HG02610 (cell line): ENCODE data around the gene EGF.

ENCODE experiments used
- ATAC-seq: cut with Tn5 transposase; IDR thresholded peaks from one replicate; pipeline ENCODE4 v1.9.1; 2021; ENCODE audit warnings: mild to moderate bottlenecking, moderate library complexity; ENCODE audit not compliant: unreplicated experiment

EGF gene

DNA sequence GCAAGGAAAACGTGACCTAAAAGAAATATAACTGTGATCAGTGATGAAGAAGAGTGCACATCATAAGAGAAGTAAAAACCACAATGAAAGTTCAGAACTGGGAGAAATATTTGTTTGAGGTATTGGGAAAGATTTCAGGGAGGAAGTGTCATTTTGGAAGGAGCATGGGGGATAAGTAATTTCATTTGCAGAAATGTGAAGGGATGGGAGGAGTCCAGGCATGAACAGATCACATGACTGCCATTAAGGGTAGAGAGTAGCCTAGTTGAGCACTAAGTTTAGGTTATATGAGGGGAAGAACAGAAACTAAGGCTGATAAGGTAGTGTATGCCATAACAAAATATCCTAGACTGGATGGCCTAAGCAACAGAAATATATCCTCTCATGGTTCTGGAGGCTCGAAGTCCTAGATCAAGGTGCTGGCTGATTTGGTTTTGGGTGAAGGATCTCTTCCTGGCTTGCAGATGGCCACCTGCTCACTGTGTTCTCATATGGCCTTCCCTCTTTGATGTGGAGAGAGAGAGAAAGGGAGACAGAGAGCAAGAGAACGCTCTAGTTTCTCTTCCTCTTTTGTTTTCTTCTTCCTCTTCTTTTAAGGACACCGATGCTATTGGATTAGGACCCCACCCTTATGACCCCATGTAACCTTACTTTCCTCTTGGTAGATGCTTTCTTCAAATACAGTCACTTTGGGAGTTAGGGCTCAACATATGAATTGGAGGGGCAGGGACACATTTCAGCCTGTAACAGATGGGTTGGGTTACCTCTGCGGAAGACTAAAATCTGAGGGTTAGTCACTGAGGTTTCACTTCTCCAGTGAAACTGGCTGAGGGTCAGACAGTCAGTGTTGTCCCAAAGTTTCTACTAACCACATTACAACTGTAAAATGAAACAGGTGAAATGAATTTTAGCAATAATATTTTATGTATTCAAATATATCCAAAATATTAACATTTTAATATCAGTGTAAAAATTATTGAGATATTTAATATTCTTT is 77.9 kb downstream of the EGF start:
- peak; percentile 85 for ATAC-seq

DNA sequence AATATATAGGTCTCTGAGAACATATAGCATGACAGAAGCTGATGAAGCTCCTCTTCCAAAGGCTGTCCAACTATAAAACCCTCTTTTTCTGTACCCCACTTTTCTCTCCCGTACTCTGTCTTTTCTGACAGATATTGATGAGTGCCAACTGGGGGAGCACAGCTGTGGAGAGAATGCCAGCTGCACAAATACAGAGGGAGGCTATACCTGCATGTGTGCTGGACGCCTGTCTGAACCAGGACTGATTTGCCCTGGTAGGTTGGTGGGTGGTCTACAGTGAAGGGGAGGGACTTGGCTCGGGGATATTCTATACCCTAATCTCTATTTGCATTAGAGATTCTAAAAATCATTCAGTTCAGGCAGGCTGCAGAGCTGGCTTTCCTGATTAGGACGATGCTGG is 80.4 kb downstream of the EGF start:
- ATAC-seq = no peak

DNA sequence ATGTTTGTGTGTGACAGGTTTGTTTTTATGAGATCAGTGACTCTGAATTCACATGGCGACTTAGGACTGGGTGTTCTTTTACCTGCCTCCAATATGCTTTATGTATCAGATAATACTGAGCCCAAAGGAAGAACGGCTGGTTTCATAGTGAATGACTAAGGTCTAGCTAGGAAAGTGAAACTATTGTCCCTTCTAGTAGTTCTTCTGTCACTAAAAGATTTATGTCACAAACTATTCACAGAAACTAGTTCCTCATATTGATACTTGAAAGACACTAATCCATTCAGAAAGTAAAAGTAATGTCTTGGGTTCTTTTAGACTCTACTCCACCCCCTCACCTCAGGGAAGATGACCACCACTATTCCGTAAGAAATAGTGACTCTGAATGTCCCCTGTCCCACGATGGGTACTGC is 81.7 kb downstream of the EGF start:
- peak; percentile 68 for ATAC-seq

DNA sequence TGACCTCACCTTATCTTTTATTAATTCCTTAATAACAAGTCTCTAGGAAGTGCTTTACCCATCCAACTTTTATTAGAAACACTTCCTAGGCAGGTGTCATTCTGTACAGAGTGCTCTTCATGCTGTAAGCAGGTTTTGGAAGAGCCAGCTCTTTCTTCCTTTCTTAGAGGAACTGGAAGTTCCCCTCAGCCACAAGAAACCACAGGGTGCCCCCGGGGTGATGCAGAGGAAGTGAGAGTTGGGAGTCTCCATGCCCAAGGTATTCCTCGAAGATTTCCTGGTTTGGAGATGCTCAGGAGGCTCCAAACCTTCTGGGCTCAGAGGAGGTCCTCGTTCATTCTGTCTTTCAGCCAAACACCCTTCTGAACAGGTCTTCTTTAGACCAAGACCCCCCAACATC is 83.8 kb downstream of the EGF start:
- no peak for ATAC-seq

DNA sequence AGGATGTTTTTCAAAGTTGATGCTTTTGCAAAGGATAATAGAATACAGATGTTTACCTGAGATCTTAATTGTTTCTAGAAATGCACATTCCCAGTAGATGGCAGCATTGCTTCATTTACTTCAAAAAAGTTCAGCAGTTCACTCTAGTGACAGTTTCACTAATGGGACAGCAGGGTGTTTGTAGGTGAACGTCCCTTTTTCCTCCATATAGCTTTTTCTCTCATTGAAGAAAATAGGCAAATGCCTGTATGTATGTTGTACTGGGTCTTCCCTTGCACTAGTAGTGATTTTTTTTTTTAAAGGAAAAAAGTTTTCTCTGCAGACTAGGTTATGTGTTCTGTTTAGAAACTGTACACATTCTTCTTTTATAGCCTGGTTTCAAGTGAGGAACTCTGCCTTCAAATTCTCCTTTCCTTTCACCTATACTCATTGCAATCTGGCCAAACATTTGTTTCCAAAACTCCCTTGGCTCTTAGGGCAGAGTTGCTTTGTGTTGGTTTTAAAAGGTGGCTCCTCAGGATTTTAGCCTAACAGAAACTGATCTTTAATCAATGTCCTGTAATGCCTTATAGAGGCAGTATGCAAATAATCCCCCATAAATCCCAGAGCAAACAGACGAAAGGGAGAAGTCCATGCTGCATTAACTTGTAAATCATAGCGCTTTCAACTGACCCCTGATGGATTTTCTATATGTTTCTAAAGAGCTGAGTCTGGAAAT is 86.3 kb downstream of the EGF start:
- peak; percentile 29 for ATAC-seq

DNA sequence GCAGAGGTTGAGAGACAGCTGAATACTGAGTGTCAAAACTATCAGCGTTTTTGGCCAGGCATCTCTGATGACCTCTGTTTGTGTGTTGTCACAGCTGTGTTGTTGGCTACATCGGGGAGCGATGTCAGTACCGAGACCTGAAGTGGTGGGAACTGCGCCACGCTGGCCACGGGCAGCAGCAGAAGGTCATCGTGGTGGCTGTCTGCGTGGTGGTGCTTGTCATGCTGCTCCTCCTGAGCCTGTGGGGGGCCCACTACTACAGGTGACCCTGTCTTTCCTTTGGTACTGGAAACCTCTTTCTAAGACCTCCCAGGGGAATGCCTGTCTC is 86.9 kb downstream of the EGF start:
- no peak for ATAC-seq

DNA sequence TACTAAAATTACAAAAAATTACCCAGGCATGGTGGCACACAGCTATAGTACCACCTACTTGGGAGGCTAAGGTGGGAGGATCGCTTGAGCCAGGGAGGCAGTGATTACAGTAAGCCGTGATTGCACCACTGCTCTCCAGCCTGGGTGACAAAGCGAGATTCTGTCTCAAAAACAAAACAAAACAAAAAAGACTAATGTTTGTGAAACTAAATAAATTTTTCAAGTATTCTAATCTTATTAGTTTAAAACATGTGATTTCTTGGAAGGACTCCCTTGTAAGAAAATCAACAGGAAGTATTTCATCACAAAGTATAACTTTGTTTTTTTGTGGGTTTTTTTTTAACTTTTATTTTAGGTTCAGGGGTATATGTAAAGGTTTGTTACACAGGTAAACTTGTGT is 89.6 kb downstream of the EGF start:
- ATAC-seq = no peak

DNA sequence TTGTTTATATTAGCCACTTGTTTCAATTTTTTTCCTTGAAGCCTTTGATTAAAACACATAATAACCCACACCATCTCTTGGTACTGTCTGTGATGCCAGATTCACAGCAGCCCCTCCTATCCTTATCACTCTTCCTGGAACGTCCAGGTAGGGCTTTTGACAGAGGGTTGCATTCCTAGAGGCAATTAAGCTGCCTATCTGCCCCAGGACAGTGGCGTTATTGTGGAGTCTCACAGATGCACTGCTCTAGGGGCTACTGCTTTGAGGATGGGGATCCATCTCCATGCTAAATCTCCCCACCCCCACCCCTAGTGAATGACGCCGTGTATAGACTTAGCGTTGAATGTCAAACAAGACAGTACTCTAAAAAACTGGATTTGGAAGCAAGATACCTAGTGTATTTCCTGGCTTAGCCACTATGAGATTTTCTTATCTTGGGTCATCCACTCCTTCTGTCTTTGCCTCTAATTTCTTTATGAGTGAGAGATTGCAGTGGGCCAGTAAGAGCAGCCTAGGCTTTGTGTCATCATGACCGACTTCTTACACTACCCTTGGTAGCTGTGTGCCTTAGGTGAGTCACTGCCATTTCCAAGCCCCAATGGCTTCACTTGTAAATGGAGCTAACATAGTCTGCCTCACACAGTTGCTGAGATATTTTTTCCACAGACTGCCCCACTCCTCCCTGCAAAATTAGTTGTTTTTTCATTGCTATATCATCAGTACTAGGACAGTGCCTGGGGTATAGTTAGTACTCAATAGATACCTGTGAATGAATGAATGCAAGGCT is 90.9 kb downstream of the EGF start:
- no peak for ATAC-seq

DNA sequence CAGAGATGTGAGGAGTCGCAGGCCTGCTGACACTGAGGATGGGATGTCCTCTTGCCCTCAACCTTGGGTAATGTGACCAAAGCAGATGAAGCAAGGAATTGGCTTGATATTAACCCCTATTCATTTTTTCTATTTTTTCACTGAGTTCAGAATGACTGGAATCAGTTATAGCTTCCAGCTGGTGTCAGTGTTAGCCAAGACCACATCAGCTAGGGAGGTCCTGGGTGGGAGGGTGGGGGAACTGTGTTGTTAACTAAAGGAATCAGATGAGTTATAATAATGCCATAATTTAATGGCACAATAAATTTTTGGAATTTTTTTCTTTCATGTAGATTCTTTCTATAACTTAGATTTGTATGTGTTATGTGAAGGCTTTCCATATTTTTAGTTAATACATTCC is 91.9 kb downstream of the EGF start:
- no peak for ATAC-seq

DNA sequence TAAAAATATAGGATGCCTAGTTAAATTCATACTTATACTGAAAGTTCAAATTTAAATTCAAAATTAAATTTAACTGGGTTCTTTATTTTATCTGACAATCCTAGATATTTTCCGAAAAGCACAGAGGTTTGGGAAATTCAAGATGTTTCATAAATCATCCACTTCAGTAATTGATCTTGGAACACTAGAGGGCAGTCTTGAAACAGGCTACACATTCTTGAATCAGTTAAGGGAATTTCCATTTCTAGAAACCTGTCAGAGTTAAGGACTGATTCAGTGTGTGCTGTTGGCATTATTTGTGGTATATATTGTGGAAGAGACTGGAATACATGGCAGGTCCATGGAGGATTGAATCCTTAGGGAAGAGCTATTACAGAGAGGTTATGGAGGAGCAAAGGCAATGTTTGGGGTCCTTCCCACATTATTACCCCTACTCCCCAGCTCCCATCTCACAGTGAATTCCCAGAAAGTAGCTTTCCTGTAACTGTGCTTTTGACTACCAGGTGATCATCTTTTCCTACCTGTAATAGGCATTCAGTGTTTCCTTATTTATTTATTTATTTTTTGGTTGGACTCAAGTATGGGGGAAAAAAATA is 92.9 kb downstream of the EGF start:
- ATAC-seq = peak; percentile 83

DNA sequence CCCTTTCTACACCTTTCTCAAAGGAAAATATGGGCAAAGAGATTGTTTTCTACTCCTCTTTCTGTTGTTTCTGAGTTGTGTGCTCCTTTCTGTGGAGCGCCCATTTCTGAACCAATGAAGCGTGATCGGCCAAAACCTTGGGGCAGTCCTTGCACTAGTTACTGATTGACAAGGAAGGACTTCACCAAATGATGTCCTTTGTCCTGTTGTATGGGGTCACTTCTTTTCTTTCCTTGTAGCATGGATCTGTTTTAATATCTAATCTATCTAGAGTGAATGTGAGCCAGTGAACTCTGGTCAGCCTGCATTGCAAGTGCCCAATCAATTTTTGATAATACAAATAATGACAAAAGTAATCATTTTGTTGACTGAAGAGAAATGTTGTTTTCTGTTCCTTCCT is 94.5 kb downstream of the EGF start:
- no peak for ATAC-seq

DNA sequence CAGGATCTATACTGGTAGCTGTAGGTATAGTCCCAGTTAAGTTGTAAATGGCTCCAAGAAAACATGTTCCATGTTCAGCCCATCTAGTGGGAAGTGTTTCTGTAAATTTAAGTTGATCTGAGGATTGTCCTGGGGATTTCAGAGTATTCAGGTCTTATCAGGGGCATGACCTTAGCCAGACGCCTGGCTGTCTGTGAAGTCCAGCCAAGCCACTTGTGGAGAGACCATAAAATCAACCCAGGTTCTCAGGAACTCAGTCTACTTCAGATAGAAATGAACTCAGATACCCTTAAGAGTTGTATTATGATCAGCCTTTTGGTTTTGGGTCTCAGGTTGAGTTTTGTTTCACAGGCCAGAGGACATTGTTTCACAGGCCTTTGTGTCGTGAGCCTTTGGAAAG is 95.9 kb downstream of the EGF start:
- no peak for ATAC-seq

DNA sequence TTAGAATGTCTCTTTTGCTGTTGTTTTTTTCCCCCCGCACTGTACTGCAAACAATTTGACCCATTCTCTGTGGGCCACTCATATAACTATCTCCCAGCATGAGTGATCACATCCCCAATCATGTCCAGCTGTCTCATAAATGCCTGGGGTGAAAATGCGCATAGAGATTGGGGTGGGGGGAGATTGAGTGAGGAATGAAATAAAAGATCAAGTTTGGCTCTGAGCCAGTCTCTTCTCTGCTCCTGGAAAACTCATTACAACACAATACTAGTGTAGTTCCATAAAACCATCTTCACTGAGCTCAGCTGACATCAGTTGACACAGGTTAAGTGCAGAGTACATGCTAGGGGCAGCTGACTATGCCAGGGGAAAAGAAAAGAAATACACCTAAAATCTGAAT is 96.9 kb downstream of the EGF start:
- ATAC-seq = no peak

DNA sequence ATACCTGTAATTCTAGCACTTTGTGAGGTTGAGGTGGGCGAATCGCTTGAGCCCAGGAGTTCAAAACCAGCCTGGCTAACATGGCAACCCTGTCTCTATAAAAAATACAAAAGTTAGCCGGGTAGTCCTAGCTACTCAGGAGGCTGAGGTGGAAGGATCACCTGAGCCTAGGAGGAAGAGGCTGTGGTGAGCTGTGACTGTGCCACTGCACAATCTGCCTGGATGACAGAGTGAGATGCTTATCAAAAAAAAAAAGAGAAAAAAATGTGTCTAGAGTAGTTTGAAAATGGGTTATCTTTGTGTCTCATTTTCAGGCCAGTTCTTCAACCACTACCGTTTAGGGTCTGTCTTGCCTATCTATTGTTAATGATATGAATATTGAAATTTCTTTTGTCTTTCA is 98.1 kb downstream of the EGF start:
- ATAC-seq = no peak

DNA sequence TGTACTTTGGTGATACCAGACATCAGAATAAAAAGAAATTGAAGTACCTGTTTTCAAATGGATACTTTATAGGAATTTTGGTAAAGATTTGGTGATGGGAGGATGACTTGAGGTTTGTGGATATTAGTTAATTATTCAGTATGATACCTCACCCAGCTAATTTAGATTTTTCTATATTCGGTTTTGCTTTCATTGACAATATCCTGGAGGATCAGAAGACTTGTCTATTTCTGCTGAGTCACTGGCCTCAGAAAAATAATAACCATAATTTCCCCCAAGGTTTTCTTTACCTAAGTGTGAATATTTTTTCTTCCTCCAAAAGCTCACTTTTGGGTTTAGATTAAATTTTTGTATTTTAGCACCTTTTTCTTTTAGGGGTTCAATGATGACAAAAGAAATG is 100.2 kb downstream of the EGF start:
- no peak for ATAC-seq

DNA sequence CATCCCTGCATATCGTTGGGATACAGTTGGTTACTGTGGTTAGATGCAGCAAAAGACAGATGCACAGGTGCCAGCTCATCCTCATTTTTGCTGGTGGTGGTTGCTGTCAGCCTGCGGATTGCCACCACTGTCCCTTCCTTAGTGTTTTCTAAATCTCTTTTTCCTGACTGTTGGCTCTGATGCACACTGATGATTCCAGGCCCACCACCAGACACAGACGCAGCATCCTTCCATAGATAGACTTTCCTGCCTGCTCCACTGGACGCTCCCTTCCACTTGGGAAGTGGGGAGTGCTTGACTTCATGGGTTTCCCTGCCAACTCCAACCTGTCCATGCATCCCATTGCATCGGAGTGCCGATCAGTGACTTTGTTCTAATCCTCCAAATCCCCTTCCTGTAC is 101.5 kb downstream of the EGF start:
- ATAC-seq = no peak

DNA sequence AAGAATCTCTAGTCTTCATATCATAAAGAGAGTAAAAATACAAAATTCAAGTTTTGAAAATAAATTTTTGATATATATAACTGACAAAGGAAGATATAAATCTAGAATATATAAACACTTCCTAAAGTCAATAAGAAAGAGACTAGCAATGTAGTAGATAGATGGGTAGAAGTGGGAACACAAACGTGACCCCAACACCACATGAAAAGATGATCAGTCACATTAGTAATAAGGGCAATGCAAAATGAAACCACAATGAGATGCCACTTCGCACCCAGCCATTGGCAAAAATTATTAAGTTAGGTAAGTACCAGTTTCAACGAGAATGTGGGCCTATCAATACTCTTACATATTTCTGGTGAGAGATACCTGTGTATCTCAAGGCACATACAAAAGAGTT is 106.5 kb downstream of the EGF start:
- no peak for ATAC-seq

DNA sequence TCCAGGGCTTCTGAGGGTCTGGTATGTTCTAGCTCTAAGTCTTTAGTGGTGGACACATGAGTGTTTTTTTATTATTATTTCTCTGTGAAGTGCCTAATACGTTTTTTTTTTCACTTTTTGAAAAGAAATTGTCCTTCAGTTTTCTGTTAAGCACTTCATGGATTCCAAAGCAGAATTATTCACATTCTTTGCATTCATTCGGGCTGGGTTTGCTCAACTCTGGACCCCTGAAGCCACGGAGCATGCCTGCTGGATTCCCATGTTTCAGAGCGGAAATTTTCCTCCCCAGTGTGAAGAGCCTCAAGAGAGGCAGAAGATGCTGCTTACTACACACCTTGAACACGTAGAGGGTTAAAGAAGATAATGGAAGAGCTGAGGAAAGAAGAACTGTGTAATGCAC is 107.5 kb downstream of the EGF start:
- no peak for ATAC-seq

DNA sequence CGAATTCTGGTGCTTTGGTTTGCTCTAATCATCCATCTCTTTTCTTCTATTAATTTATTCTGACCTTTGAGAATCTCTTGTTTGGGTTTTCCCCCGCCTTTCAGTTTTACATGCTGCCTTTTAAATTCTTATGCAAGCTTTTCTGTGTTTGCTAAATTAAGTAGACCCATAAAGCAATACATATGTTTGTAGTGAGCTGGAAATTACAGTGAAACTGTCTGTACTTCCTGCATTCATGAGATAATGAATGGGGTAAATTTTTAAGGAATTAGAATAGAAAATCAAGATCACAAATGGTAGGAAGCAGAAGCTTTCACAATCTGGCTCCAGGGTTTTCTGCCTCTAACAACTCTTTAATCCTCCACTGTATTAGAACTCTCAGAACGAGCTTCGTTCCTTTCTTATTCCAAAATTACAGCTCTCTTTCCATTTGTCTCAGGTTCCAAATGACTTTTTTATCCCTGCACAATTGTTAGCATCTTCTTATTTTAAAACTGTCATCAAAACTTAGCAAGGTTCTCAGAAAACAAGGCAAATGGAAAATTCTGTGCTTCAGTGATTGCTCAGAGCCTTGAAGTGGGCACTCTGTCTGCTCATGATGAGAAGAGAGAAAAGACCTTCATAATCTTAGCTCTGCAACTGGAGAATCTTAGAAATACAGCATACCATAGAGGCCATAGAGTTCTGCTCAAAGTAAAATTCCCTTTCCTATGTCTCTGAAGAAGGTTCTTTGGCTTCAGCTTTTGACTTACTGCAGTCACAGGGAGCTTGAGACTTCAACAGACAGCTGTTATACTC is 108.2 kb downstream of the EGF start:
- no peak for ATAC-seq

DNA sequence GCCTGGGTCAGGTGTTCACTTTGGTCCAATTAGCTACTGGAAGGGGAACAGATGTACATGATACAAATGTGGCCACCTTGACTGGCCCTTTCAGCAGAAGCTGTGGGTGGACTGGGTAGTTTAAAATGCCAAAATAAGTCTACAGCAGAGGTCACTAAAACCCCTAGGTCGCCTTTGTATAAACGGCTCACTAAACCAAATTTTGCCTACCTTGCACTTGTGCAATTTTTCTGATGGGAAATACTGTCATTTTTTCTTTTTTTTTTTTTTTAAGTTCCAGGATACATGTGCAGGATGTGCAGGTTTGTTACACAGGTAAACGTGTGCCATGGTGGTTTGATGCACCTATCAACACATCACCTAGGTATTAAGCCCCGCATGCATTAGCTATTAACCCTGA is 109.8 kb downstream of the EGF start:
- no peak for ATAC-seq
